Glutamatergic neuron (in vitro differentiated cells): Measurements from ENCODE around the gene GJA4. TPM values are rescaled to one million over a fixed set of nuclear protein-coding genes. Genes with fewer than 3 reads are reported as not detected.

Source experiments
- DNase-seq: peaks from one replicate; pipeline ENCODE4 v3.0.0; 2022
- H3K27ac Mint-ChIP-seq: one replicate; pipeline ENCODE4 v1.8.0; 2020; ENCODE audit warnings: mild to moderate bottlenecking, mixed read lengths, inconsistent platforms; ENCODE audit not compliant: unreplicated experiment
- H3K27me3 Mint-ChIP-seq: one replicate; pipeline ENCODE4 v1.8.0; 2020; ENCODE audit warnings: mild to moderate bottlenecking, moderate library complexity, mixed read lengths, inconsistent platforms; ENCODE audit not compliant: unreplicated experiment
- H3K36me3 Mint-ChIP-seq: one replicate; pipeline ENCODE4 v1.8.0; 2020; ENCODE audit warnings: mild to moderate bottlenecking, mixed read lengths, inconsistent platforms; ENCODE audit not compliant: unreplicated experiment
- H3K4me1 Mint-ChIP-seq: one replicate; pipeline ENCODE4 v1.8.0; 2020; ENCODE audit warnings: mild to moderate bottlenecking, low read depth, mixed read lengths, inconsistent platforms; ENCODE audit not compliant: unreplicated experiment
- H3K4me3 Mint-ChIP-seq: one replicate; pipeline ENCODE4 v1.8.0; 2020; ENCODE audit warnings: mild to moderate bottlenecking, mixed read lengths, inconsistent platforms; ENCODE audit not compliant: unreplicated experiment
- H3K9me3 Mint-ChIP-seq: one replicate; pipeline ENCODE4 v1.8.0; 2020; ENCODE audit warnings: mild to moderate bottlenecking, moderate library complexity, mixed read lengths, inconsistent platforms; ENCODE audit not compliant: unreplicated experiment
- total RNA-seq: library from RNA; stranded (reverse); fragmentation: NEBNext Ultra II Directional; extraction: Animal tissue kit (Norgen Biotek cat#: 25700); gene quantifications from one replicate; pipeline ENCODE4 v1.2.1, GENCODE V29; 2021; ENCODE audit not compliant: unreplicated experiment
- TF ChIP-seq, protein P1 (sequence below): fragments of 200-600 bp; sonication (generic); IDR thresholded peaks from one replicate; pipeline ENCODE4 v1.5.0; 2021; ENCODE audit not compliant: partially characterized antibody, unreplicated experiment

The GJA4 gene
- total RNA-seq, 1 donor from 2014 or later, result not detected

DNA sequence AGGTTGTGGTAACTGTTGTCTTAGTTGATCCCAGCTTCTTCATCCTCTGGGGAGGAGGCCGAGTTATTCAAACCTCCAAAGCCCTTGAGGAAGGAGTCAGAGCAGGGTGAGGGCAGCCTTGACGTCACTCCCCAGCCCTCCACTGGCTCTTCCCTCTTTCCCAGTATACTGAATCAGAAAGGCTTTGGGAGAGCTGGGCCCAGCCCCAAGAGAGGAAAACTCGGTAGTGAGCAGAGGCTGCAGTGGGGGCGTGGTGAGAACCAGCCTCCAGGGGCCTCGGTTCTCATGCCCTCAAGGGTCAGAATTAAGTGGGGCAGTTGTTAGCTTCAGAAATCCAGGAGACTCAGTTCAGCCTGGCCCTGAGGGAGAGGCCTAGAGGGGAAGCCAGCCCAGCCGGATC lies 1.8 kb upstream of the GJA4 start:
- Mint-ChIP-seq H3K27me3 (peaks cover 21% of the 10 kb centered on the region), H3K27ac (no peak overlapping the region), H3K4me3 (no peak overlapping the region), H3K9me3 (peaks cover 8% of the 10 kb centered on the region), H3K36me3 (no peaks in the 10 kb centered on the region), H3K4me1 (peaks cover 5% of the 10 kb centered on the region)
- TF ChIP-seq, protein P1, sequence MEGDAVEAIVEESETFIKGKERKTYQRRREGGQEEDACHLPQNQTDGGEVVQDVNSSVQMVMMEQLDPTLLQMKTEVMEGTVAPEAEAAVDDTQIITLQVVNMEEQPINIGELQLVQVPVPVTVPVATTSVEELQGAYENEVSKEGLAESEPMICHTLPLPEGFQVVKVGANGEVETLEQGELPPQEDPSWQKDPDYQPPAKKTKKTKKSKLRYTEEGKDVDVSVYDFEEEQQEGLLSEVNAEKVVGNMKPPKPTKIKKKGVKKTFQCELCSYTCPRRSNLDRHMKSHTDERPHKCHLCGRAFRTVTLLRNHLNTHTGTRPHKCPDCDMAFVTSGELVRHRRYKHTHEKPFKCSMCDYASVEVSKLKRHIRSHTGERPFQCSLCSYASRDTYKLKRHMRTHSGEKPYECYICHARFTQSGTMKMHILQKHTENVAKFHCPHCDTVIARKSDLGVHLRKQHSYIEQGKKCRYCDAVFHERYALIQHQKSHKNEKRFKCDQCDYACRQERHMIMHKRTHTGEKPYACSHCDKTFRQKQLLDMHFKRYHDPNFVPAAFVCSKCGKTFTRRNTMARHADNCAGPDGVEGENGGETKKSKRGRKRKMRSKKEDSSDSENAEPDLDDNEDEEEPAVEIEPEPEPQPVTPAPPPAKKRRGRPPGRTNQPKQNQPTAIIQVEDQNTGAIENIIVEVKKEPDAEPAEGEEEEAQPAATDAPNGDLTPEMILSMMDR, result no peak
- DNase-seq, result no peak

DNA sequence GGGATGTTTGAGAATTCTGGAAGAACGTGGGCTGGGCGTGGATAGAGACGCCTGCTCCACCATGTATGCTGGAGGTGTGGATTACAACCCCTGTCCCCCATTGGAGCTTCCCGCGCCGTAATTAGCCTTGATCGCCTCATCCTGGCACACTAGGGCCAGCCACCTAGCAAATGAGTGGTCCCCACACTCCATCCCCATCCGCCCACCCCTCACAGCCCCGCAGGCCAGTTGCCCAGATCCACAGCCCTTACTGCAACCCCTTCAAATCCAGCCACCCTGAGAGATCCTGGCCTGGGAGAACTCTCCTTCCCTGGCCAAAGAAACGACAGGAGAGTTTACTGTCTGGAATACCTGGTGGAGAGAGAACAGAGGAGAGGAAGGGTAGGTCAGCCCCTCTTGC lies 375 bp upstream of the GJA4 start:
- TF ChIP-seq, protein P1, result no peak
- DNase-seq, result no peak
- Mint-ChIP-seq H3K27ac (peak overlapping the region; percentile 22), H3K4me3 (peak overlapping the region; percentile 42), H3K27me3 (peaks cover 24% of the 10 kb centered on the region), H3K4me1 (peaks cover 5% of the 10 kb centered on the region), H3K36me3 (no peaks in the 10 kb centered on the region), H3K9me3 (peaks cover 9% of the 10 kb centered on the region)

DNA sequence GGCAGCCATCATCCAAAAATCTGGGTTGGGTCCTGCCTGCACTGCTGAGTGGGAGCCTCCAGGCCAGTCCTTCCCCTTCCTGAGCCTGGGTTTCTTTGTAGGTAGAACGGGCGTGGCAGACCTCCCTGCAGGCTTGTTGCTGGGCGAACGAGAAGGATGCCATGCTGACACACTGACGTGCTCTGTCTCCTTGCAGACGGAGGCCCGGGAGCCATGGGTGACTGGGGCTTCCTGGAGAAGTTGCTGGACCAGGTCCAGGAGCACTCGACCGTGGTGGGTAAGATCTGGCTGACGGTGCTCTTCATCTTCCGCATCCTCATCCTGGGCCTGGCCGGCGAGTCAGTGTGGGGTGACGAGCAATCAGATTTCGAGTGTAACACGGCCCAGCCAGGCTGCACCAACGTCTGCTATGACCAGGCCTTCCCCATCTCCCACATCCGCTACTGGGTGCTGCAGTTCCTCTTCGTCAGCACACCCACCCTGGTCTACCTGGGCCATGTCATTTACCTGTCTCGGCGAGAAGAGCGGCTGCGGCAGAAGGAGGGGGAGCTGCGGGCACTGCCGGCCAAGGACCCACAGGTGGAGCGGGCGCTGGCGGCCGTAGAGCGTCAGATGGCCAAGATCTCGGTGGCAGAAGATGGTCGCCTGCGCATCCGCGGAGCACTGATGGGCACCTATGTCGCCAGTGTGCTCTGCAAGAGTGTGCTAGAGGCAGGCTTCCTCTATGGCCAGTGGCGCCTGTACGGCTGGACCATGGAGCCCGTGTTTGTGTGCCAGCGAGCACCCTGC lies 1.4 kb downstream of the GJA4 start:
- Mint-ChIP-seq H3K36me3 (peaks cover 8% of the 10 kb centered on the region), H3K9me3 (peaks cover 9% of the 10 kb centered on the region)

DNA sequence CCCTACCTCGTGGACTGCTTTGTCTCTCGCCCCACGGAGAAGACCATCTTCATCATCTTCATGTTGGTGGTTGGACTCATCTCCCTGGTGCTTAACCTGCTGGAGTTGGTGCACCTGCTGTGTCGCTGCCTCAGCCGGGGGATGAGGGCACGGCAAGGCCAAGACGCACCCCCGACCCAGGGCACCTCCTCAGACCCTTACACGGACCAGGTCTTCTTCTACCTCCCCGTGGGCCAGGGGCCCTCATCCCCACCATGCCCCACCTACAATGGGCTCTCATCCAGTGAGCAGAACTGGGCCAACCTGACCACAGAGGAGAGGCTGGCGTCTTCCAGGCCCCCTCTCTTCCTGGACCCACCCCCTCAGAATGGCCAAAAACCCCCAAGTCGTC lies 2.0 kb downstream of the GJA4 start:
- H3K27me3 Mint-ChIP-seq, result peaks cover 22% of the 10 kb centered on the region
- H3K4me1 Mint-ChIP-seq, result peaks cover 5% of the 10 kb centered on the region
- no peak for DNase-seq
- no peak overlapping the region for H3K27ac Mint-ChIP-seq
- no peak overlapping the region for H3K4me3 Mint-ChIP-seq
- TF ChIP-seq, protein P1, result no peak
- H3K36me3 Mint-ChIP-seq, result peaks cover 8% of the 10 kb centered on the region
- H3K9me3 Mint-ChIP-seq, result peaks cover 9% of the 10 kb centered on the region

More for the DNA sequence above, 1.4 kb downstream of the GJA4 start:
- no peak for DNase-seq
- Mint-ChIP-seq H3K4me3 (no peak overlapping the region), H3K4me1 (peaks cover 5% of the 10 kb centered on the region), H3K27ac (no peak overlapping the region), H3K27me3 (peaks cover 22% of the 10 kb centered on the region)
- TF ChIP-seq, protein P1, result no peak

DNA sequence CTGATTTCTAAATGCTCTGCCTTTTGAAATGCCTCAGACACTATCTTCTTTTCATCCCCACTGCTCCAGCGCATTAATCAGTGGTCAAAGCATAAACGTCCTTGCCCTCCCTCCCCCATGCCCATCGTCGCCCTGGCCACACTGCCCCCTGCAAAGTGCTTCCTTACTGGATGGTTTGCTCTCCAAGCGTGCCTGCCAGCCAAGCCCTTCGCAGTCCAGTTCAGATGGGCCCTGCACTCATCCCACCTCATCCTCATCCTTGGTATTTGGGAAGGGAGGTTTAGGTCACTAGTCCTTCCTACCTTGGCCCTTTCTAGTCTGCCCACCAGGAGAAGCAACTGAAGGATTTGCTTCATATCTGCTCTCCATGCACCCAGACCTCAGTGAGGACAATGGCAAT lies 3.1 kb downstream of the GJA4 start:
- TF ChIP-seq, protein P1, result no peak
- DNase-seq, result no peak
- peaks cover 20% of the 10 kb centered on the region for H3K27me3 Mint-ChIP-seq
- H3K27ac Mint-ChIP-seq, result no peak overlapping the region
- H3K36me3 Mint-ChIP-seq, result peaks cover 8% of the 10 kb centered on the region
- H3K9me3 Mint-ChIP-seq, result peaks cover 6% of the 10 kb centered on the region
- peaks cover 5% of the 10 kb centered on the region for H3K4me1 Mint-ChIP-seq
- no peak overlapping the region for H3K4me3 Mint-ChIP-seq
